HCT116 (cell line): Measurements from ENCODE around the gene ADAMTS16. TPM values are rescaled to one million over a fixed set of nuclear protein-coding genes. Genes with fewer than 3 reads are reported as not detected.

Source experiments
- ATAC-seq: fragments of 200-7000 bp; cut with Tn5 transposase; 2 replicates; pipeline ENCODE4 v1.9.1; 2020; ENCODE audit warnings: mild to moderate bottlenecking, moderate library complexity
- BruUV-seq: library from RNA; stranded (reverse); fragments of 400-500 nt; replicated peaks from 2 replicates; lab custom pipeline; 2021; lab: Mats Ljungman, UMichigan
- CTCF ChIA-PET: fragments of 300-600 bp; sonication (Branson Sonifier 250); formaldehyde crosslinking; loops from one replicate; lab custom pipeline; 2021; ENCODE audit warnings: antibody characterized with exemption; lab: Charles Lee
- POLR2A ChIA-PET: fragments of 300-600, 350-600 bp; sonication (Branson Sonifier 250); formaldehyde crosslinking; loops from one replicate; lab custom pipeline; 2021; ENCODE audit warnings: antibody characterized with exemption; lab: Charles Lee
- RAD21 ChIA-PET, 2 experiments: fragments of 300-600 bp; sonication (Branson Sonifier 250); formaldehyde crosslinking; loops; one replicate each; lab custom pipeline; 2023; ENCODE audit warnings: low total read pairs in 2 of 2; ENCODE audit not compliant: uncharacterized antibody in 2 of 2, unreplicated experiment in 2 of 2, low non-redundant PET in 1 of 2; lab: Charles Lee
- DNase-seq: peaks from one replicate; pipeline ENCODE4 v3.0.0-alpha.2; 2010; ENCODE audit warnings: low read depth, low spot score
- H2AFZ ChIP-seq: fragments of 200-600 bp; shearing (Covaris generic), sonication (generic); 2 replicates; pipeline ENCODE4 v1.6.1; 2017; ENCODE audit warnings: low read depth, mixed run types, mixed read lengths, antibody characterized with exemption, low read length; ENCODE audit not compliant: poor library complexity, severe bottlenecking
- H3K27ac ChIP-seq: 2 replicates; pipeline ENCODE4 v1.5.1; 2012; ENCODE audit warnings: low read depth, low read length
- H3K27me3 ChIP-seq: fragments of 200-600 bp; sonication (generic); 2 replicates; pipeline ENCODE4 v1.6.1; 2016; ENCODE audit warnings: mixed run types, low read length, mixed read lengths; ENCODE audit not compliant: insufficient read depth
- H3K36me3 ChIP-seq, 2 experiments: fragments of 200-500 bp in 1 of 2; fragments of 200-600 bp in 1 of 2; sonication (Bioruptor generic) in 1 of 2; sonication (generic) in 1 of 2; 2 replicates each; pipeline versions ENCODE4 v1.5.1 to v1.6.1; 2014 to 2016; ENCODE audit warnings: low read length in 2 of 2, inconsistent platforms in 1 of 2, mixed read lengths in 1 of 2, mixed run types in 1 of 2; ENCODE audit not compliant: insufficient read depth in 2 of 2, control insufficient read depth in 1 of 2
- H3K4me1 ChIP-seq, 2 experiments: fragments of 200-600 bp in 1 of 2; sonication (generic) in 1 of 2; 2 replicates each; pipeline versions ENCODE4 v1.5.1 to v1.6.1; 2012 to 2017; ENCODE audit warnings: low read length in 2 of 2, inconsistent platforms in 1 of 2, mild to moderate bottlenecking in 1 of 2, mixed read lengths in 1 of 2, mixed run types in 1 of 2, moderate library complexity in 1 of 2; ENCODE audit not compliant: insufficient read depth in 2 of 2, control insufficient read depth in 1 of 2
- H3K4me2 ChIP-seq: fragments of 200-600 bp; sonication (generic); 2 replicates; pipeline ENCODE4 v1.6.1; 2017; ENCODE audit warnings: mixed run types, low read length, mixed read lengths
- H3K4me3 ChIP-seq, 2 experiments: fragments of 200-600 bp in 1 of 2; sonication (generic) in 1 of 2; replicated peaks in 1 of 2; 2 replicates each; pipeline ENCODE4 v1.5.1; 2011 to 2016; ENCODE audit warnings: low read length in 2 of 2, control low read depth in 1 of 2, low read depth in 1 of 2, mild to moderate bottlenecking in 1 of 2, mixed read lengths in 1 of 2, mixed run types in 1 of 2
- H3K79me2 ChIP-seq: fragments of 200-600 bp; sonication (generic); 2 replicates; pipeline ENCODE4 v1.6.1; 2017; ENCODE audit warnings: mild to moderate bottlenecking, mixed run types, low read length, moderate library complexity, mixed read lengths; ENCODE audit not compliant: insufficient read depth
- H3K9ac ChIP-seq: fragments of 200-600 bp; sonication (generic); 2 replicates; pipeline ENCODE4 v1.6.1; 2016; ENCODE audit warnings: low read length, mixed read lengths
- H3K9me2 ChIP-seq: fragments of 200-600 bp; sonication (generic), shearing (Covaris generic); 2 replicates; pipeline ENCODE4 v1.6.1; 2017; ENCODE audit warnings: mixed run types, mild to moderate bottlenecking, moderate library complexity; ENCODE audit not compliant: insufficient read depth
- H3K9me3 ChIP-seq, 2 experiments: fragments of 200-500 bp in 1 of 2; fragments of 200-600 bp in 1 of 2; sonication (Bioruptor generic) in 1 of 2; sonication (generic) in 1 of 2; 2 replicates each; pipeline ENCODE4 v1.6.1; 2014 to 2017; ENCODE audit warnings: low read length in 2 of 2, mixed read lengths in 2 of 2, inconsistent platforms in 1 of 2, low read depth in 1 of 2, mild to moderate bottlenecking in 1 of 2, mixed run types in 1 of 2, moderate library complexity in 1 of 2; ENCODE audit not compliant: control insufficient read depth in 1 of 2, insufficient read depth in 1 of 2
- H4K20me1 ChIP-seq: fragments of 200-600 bp; sonication (generic), shearing (Covaris generic); 2 replicates; pipeline ENCODE4 v1.6.1; 2017; ENCODE audit warnings: mixed run types, mild to moderate bottlenecking, moderate library complexity; ENCODE audit not compliant: insufficient read depth
- CBX3 ChIP-seq: IDR thresholded peaks from 2 replicates; pipeline ENCODE4 v1.6.1; 2012; ENCODE audit warnings: low read depth
- CEBPB ChIP-seq: IDR thresholded peaks from 2 replicates; pipeline ENCODE4 v1.6.1; 2012; ENCODE audit warnings: low read depth
- CTCF ChIP-seq, 3 experiments: fragments of 200-600 bp in 1 of 3; sonication (generic) in 1 of 3; IDR thresholded peaks in 2 of 3; conservative IDR thresholded peaks in 1 of 3; 2 replicates each; pipeline ENCODE4 v1.5.1; 2012 to 2017; ENCODE audit warnings: low read depth in 2 of 3, low read length in 2 of 3, antibody characterized with exemption in 1 of 3, borderline replicate concordance in 1 of 3, control low read depth in 1 of 3, mild to moderate bottlenecking in 1 of 3, mixed read lengths in 1 of 3, mixed run types in 1 of 3, moderate library complexity in 1 of 3; ENCODE audit not compliant: insufficient read depth in 1 of 3
- EZH2 ChIP-seq: fragments of 200-600 bp; sonication (generic); IDR thresholded peaks from 2 replicates; pipeline ENCODE4 v1.6.1; 2017; ENCODE audit warnings: antibody characterized with exemption, mixed run types
- EZH2phosphoT487 ChIP-seq: fragments of 200-600 bp; IDR thresholded peaks from 2 replicates; pipeline ENCODE4 v1.6.1; 2018; ENCODE audit warnings: antibody characterized with exemption, borderline replicate concordance
- FOSL1 ChIP-seq: IDR thresholded peaks from 2 replicates; pipeline ENCODE4 v1.6.1; 2012; ENCODE audit warnings: low read depth
- JUND ChIP-seq: IDR thresholded peaks from 2 replicates; pipeline ENCODE4 v1.6.1; 2012
- REST ChIP-seq: IDR thresholded peaks from 2 replicates; pipeline ENCODE4 v1.6.1; 2012; ENCODE audit warnings: low read depth
- SRF ChIP-seq: IDR thresholded peaks from 2 replicates; pipeline ENCODE4 v1.6.1; 2012; ENCODE audit warnings: low read depth
- ZFX ChIP-seq: fragments of 450-650 bp; IDR thresholded peaks from 2 replicates; pipeline ENCODE4 v1.6.1; 2017
- ZNF274 ChIP-seq: fragments of 200-500 bp; sonication (Bioruptor generic); IDR thresholded peaks from 2 replicates; pipeline ENCODE4 v1.6.1; 2014; ENCODE audit warnings: mild to moderate bottlenecking, low read depth, low read length, inconsistent platforms
- intact Hi-C: fragments of 100-400 bp; cut with micrococcal nuclease; formaldehyde crosslinking; loops from 2 replicates; pipeline ENCODE4 v1.10.0; 2022
- total RNA-seq: library from RNA; stranded (reverse); gene quantifications from one replicate; pipeline ENCODE4 v1.2.1, GENCODE V29; 2021; ENCODE audit not compliant: unreplicated experiment

ADAMTS16 gene
- total RNA-seq, 1 experiment from 2014 or later: 2.4 TPM

GRCh38 chr5:5367739-5368138, 227.6 kb downstream of the ADAMTS16 start (continued):
- TF ChIP-seq ZNF274 (no peak), CTCF (IDR thresholded peaks at IDR 0.05 in 2 of 3, conservative IDR thresholded peaks at IDR 0.05 in 1 of 3; ENCODE audit: borderline replicate concordance in 1 of 3, insufficient read depth in 1 of 3, low read depth in 2 of 3, low read length in 2 of 3) (no peak)

- DNase-seq (no peak), ATAC-seq (no peak)
- RAD21 ChIA-PET: no interaction called here
- H3K9ac ChIP-seq: no peak overlapping the region
- H3K27me3 ChIP-seq: no peaks in the 10 kb centered on the region
- H3K4me2 ChIP-seq: no peak overlapping the region
- H3K36me3 ChIP-seq: no peaks in the 10 kb centered on the region
- H3K27ac ChIP-seq: no peak overlapping the region
- BruUV-seq: no TSS peak
- POLR2A ChIA-PET: no interaction called here
- H2AFZ ChIP-seq: no peak overlapping the region
- no peaks in the 10 kb centered on the region for H4K20me1 ChIP-seq
- TF ChIP-seq EZH2phosphoT487 (no peak), ZFX (no peak), CBX3 (no peak), CEBPB (no peak), FOSL1 (no peak), ZNF274 (no peak), JUND (no peak), SRF (no peak), REST (no peak), EZH2 (no peak)
- no peak overlapping the region for H3K4me3 ChIP-seq
- intact Hi-C loops: no loop called here
- H3K4me1 ChIP-seq: no peaks in the 10 kb centered on the region
- no peaks in the 10 kb centered on the region for H3K9me3 ChIP-seq
- H3K79me2 ChIP-seq: no peaks in the 10 kb centered on the region
- CTCF ChIA-PET: no interaction called here
- no peaks in the 10 kb centered on the region for H3K9me2 ChIP-seq
Measured at GRCh38 chr5:5369051-5369605, 229.0 kb downstream of the ADAMTS16 start.
